Neural crest cell (in vitro differentiated cells): ENCODE results near the gene OPN3. TPM values are rescaled to one million over a fixed set of nuclear protein-coding genes. Genes with fewer than 3 reads are reported as not detected.

Experiments
- DNase-seq: peaks from one replicate; pipeline ENCODE4 v3.0.0; 2021; ENCODE audit warnings: low read depth, mixed read lengths, low spot score
- H3K27ac Mint-ChIP-seq: one replicate; pipeline ENCODE4 v1.8.0; 2021; ENCODE audit warnings: mild to moderate bottlenecking, mixed read lengths; ENCODE audit not compliant: unreplicated experiment
- H3K27me3 Mint-ChIP-seq: 2 replicates; pipeline ENCODE4 v1.8.0; 2021; ENCODE audit warnings: low read depth, mild to moderate bottlenecking, mixed read lengths
- H3K36me3 Mint-ChIP-seq: 2 replicates; pipeline ENCODE4 v1.8.0; 2021; ENCODE audit warnings: low read depth, mild to moderate bottlenecking, mixed read lengths
- H3K4me1 Mint-ChIP-seq: 2 replicates; pipeline ENCODE4 v1.8.0; 2021; ENCODE audit warnings: mixed read lengths
- H3K4me3 Mint-ChIP-seq: one replicate; pipeline ENCODE4 v1.8.0; 2021; ENCODE audit warnings: mild to moderate bottlenecking, mixed read lengths
- H3K9me3 Mint-ChIP-seq: 2 replicates; pipeline ENCODE4 v1.8.0; 2021; ENCODE audit warnings: mixed read lengths
- CTCF ChIP-seq: fragments of 200-600 bp; sonication (generic); conservative IDR thresholded peaks from 2 replicates; pipeline ENCODE4 v1.5.0; 2021; ENCODE audit warnings: antibody characterized with exemption, mild to moderate bottlenecking
- total RNA-seq: library from RNA; stranded (reverse); gene quantifications from 2 replicates; pipeline ENCODE4 v1.2.1, GENCODE V29; 2021

Gene OPN3
- total RNA-seq, 1 donor from 2014 or later = 31.2 TPM

- TF ChIP-seq CTCF = peak; percentile 80
- H3K4me3 Mint-ChIP-seq = no peak overlapping the region
- H3K9me3 Mint-ChIP-seq = no peaks in the 10 kb centered on the region
- H3K36me3 Mint-ChIP-seq = no peaks in the 10 kb centered on the region
- no peaks in the 10 kb centered on the region for H3K27me3 Mint-ChIP-seq
- no peaks in the 10 kb centered on the region for H3K4me1 Mint-ChIP-seq
- DNase-seq = no peak
- H3K27ac Mint-ChIP-seq = no peak overlapping the region
Observed at GRCh38 chr1:241611063-241611462, 29.1 kb downstream of the OPN3 start.

GRCh38 chr1:241610056-241610815, 29.9 kb downstream of the OPN3 start:
- H3K27me3 Mint-ChIP-seq = no peaks in the 10 kb centered on the region
- H3K36me3 Mint-ChIP-seq = no peaks in the 10 kb centered on the region
- no peaks in the 10 kb centered on the region for H3K9me3 Mint-ChIP-seq
- no peak for TF ChIP-seq CTCF
- H3K4me1 Mint-ChIP-seq = no peaks in the 10 kb centered on the region
- no peak overlapping the region for H3K4me3 Mint-ChIP-seq
- no peak overlapping the region for H3K27ac Mint-ChIP-seq
- DNase-seq = no peak

- Mint-ChIP-seq H3K9me3 (no peaks in the 10 kb centered on the region), H3K4me3 (no peak overlapping the region), H3K27ac (no peak overlapping the region), H3K36me3 (peaks cover 3% of the 10 kb centered on the region), H3K27me3 (no peaks in the 10 kb centered on the region), H3K4me1 (no peaks in the 10 kb centered on the region)
- no peak for DNase-seq
- no peak for TF ChIP-seq CTCF
Observed at GRCh38 chr1:241608379-241609033, 31.7 kb downstream of the OPN3 start.

GRCh38 chr1:241607497-241607896, 32.7 kb downstream of the OPN3 start:
- Mint-ChIP-seq H3K4me1 (no peaks in the 10 kb centered on the region), H3K4me3 (no peak overlapping the region), H3K27ac (no peak overlapping the region), H3K27me3 (no peaks in the 10 kb centered on the region), H3K9me3 (no peaks in the 10 kb centered on the region), H3K36me3 (peaks cover 12% of the 10 kb centered on the region)
- no peak for TF ChIP-seq CTCF
- no peak for DNase-seq

GRCh38 chr1:241606544-241606943, 33.6 kb downstream of the OPN3 start:
- Mint-ChIP-seq H3K27me3 (no peaks in the 10 kb centered on the region), H3K4me1 (no peaks in the 10 kb centered on the region), H3K9me3 (peaks cover 3% of the 10 kb centered on the region), H3K27ac (no peak overlapping the region), H3K4me3 (no peak overlapping the region), H3K36me3 (peaks cover 19% of the 10 kb centered on the region)
- TF ChIP-seq CTCF = no peak
- no peak for DNase-seq
